ENCODE measurements around the gene TEX48.

DNA sequence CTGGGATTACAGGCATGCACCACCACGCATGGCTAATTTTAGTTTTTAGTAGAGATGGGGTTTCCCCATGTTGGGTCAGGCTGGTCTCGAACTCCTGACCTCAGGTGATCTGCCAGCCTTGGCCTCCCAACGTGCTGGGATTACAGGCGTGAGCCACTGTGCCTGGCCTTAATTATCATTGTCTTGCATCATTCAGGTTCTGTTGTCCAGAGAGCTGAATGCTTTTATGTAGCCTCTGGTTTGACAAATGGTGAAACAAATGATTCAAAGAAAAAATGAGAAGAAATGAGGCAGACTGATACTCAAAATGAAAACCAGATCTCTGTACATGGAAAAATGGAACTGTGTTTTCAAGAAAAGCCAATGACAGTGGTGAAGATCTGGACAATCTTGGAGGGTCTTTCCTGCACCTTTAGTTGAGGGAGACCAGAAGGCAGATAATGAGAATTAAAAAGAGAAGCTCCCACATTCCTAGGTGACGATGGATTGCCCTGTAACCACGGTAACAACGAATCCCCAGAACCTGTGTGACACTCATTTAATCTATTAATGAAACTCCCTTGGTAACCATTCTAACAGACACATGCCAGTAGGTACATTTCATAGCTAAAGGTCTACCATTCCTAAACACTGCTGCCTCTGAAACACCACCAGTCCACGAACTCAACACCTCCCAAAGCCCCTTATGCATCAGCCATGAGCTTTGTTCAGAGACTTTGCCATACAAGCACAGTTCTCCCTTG, 1.6 kb downstream of the TEX48 start:
- TF ChIP-seq GATA2 (IDR thresholded peaks at IDR 0.05; ENCODE audit: low read depth, low read length) (no peak), GATA3 (IDR thresholded peaks at IDR 0.05; ENCODE audit: low read depth, low read length) (no peak)
